Measurements from ENCODE around the gene ZNF555. TPM values are rescaled to one million over a fixed set of nuclear protein-coding genes. Genes with fewer than 3 reads are reported as not detected.
A peak's percentile ranks its signal among the peaks of the same experiment; 100 is the strongest.
"Not testable (repeated sequence)": the region's sequence is repeated elsewhere in the genome, so short reads cannot be mapped to it uniquely, and the experiment has no call there.

ZNF555 gene
- total RNA-seq, 2 donors from 2014 or later, result 5.0 to 6.9 TPM

DNA sequence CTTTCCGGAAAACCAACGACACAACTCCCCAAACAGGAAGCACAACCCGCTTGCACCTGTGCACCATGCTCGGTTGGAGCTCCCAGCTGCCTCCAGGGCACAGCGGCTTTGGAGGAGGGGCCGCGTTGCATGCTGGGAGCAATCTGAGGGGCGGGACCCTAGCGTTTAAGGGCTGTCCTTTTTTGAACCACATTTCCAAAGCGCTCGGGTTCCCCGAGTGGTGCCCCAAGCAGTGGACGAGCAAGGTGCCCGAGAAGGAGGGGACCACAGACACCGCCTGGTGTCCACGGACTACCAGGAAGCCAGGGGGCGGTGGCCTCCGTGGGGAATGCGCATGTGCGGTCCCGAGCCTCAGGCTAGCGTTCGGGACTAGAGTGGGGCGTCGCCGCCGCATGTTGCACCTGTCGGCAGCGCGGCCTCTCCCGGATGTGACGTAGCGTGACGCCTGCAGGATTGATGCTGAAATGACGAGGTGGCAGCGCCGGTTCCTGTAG is 47.5 kb downstream of the ZNF555 start:
- WGBS, result 72% methylated on average over 30 of the region's 37 CpGs
- no peak for DNase-seq (ENCODE audit: low spot score)
- Histone ChIP-seq H3K4me3 (peak overlapping the region in 1 of 2 donors; percentile 23), H3K27ac (no peak overlapping the region), H3K9me3 (no peaks in the 10 kb centered on the region), H3K36me3 (no peaks in the 10 kb centered on the region), H3K27me3 (replicated peaks; ENCODE audit: insufficient read depth) (no peaks in the 10 kb centered on the region), H3K4me1 (replicated peaks) (no peaks in the 10 kb centered on the region)
- TF ChIP-seq, protein P1, sequence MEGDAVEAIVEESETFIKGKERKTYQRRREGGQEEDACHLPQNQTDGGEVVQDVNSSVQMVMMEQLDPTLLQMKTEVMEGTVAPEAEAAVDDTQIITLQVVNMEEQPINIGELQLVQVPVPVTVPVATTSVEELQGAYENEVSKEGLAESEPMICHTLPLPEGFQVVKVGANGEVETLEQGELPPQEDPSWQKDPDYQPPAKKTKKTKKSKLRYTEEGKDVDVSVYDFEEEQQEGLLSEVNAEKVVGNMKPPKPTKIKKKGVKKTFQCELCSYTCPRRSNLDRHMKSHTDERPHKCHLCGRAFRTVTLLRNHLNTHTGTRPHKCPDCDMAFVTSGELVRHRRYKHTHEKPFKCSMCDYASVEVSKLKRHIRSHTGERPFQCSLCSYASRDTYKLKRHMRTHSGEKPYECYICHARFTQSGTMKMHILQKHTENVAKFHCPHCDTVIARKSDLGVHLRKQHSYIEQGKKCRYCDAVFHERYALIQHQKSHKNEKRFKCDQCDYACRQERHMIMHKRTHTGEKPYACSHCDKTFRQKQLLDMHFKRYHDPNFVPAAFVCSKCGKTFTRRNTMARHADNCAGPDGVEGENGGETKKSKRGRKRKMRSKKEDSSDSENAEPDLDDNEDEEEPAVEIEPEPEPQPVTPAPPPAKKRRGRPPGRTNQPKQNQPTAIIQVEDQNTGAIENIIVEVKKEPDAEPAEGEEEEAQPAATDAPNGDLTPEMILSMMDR (IDR thresholded peaks at IDR 0.05), result peak in 1 of 4 experiments; percentile 27
- no peak for TF ChIP-seq POLR2AphosphoS5 (IDR thresholded peaks at IDR 0.05)
- intact Hi-C loops (cut with DNase I), result no loop called here

DNA sequence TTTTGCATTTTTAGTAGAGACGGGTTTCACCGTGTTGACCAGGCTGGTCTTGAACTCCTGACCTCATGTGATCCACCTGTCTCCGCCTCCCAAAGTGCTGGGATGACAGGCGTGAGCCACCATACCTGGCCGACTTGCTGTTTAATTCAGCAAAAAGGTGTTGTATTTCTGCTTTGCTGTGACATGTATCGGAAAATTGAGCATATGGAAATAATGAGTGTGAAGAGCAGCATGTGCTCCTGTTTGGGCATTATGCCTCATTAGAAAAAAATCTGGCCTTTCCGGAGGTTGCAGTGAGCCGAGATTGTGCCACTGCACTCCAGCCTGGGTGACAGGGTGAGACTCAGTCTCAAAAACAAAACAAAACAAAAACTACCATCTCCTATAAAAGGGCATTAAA is 49.3 kb downstream of the ZNF555 start:
- H3K27me3 ChIP-seq (replicated peaks; ENCODE audit: insufficient read depth); DNase-seq (ENCODE audit: low spot score); H3K36me3 ChIP-seq; H3K4me3 ChIP-seq; intact Hi-C loops (cut with DNase I); H3K27ac ChIP-seq; H3K4me1 ChIP-seq (replicated peaks); H3K9me3 ChIP-seq: not testable (repeated sequence)
- WGBS, result 67% methylated on average over 8 of the region's 8 CpGs

DNA sequence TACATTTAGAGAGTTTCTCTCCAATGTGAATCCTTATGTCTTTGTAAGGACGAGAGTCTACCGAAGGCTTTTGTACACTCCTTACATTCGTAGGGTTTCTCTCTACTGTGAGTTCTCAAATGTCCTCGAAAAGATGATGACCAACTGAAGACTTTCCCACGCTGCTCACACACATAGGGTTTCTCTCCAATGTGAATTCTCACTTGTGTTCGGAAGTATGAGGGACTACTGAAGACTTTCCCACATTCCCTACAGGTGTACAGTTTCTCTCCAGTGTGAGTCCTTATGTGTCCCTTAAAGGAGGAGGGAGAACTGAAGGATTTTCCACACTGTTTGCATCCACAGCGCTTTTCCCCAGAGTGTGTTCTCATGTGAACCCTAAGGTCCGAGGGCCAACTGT is 55.4 kb downstream of the ZNF555 start:
- Histone ChIP-seq H3K27me3 (replicated peaks; ENCODE audit: insufficient read depth) (no peaks in the 10 kb centered on the region), H3K4me1 (replicated peaks) (no peaks in the 10 kb centered on the region), H3K36me3 (no peaks in the 10 kb centered on the region), H3K4me3 (no peak overlapping the region), H3K9me3 (no peaks in the 10 kb centered on the region), H3K27ac (no peak overlapping the region)
- DNase-seq (ENCODE audit: low spot score), result no peak
- WGBS, result 79% methylated on average over 8 of the region's 8 CpGs
- TF ChIP-seq POLR2A (IDR thresholded peaks at IDR 0.05) (no peak), POLR2AphosphoS5 (IDR thresholded peaks at IDR 0.05) (no peak)
- TF ChIP-seq, protein P1 (IDR thresholded peaks at IDR 0.05), result no peak
- intact Hi-C loops (cut with DNase I), result no loop called here

DNA sequence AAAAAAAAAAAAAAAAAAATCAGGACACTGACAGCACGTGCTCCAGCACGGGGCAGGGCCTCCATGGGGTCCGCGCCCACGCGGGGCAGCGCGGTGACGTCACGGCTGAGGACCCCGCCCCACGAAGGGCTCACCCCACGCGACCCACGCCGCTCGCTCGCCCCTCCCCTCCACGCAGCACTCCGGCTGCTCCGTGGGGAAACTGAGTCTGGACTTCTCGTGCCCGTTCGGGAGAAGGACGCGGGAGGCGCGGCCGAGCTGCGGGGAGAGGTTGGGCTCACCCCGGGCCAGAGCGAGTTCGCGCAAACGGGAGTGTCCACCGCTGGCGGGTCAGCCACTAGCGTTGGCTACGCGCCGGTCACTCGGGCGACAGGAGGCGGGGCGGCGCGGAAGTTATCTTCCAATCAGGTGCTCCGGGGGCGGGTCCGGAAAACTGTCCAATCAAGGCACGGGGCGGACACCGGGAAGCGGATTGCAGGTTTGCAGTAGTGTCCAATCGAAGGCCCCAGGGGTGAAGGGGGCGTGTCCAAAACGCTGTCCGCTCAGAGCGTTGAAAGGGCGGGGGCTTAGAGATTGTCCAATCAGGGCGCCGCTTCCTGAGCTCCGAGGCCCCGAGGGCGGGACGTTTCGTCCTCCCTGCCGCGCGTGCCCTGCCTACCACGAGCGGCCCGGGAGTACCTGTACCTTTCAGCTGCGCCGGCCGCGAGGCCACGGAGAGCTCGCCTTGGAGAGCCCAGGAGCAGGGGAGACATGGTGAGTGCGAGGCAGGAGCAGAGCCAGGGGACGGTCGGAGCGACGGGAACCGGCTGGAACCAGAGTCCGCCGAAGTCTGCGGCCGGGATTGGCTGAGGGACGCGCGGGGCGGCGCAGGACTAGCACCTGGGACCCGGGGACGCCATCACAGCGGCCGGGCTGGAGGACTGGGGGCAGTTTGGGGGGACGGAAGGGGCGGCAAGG is 59.3 kb downstream of the ZNF555 start, which contains the start of gene ZNF57:
TSS of gene ZNF57 (plus strand) at position 633 of the 957 bp plus-strand sequence. CDS start at position 751, 118 bp downstream.
- WGBS, result under 1% methylated on average over 76 of the region's 100 CpGs

DNA sequence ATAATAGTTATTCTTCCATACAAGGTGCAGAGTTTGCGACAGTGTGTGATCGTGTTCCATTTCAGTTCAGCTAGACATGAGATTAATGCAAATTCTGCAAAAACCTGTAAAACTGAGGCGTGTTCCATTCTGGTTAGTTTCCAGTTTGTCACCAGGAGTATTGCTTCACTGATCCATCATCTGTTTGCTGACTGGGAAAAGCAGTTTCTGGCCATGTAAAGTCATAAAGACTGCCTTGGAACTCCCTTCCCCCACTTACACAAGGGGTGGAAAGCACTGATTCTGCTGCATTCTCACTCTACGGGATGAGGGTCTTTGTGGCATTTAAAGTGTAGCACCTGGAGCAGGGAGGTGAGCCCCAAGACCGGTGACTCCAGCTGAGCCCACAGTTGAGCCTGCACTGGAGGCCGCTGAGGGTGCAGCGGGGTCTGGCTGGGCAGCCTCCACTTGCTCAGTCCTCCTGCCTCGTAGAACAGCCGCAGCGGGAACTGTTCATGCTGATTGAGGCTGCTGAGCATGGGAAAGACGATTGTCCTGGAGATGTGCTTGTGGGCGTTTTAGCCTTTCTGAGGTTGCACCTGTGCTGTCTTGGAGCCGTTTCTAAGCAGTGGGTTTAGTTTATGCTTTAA is 61.4 kb downstream of the ZNF555 start:
- 80% methylated on average over 12 of the region's 13 CpGs for WGBS
- TF ChIP-seq POLR2A (IDR thresholded peaks at IDR 0.05), result no peak
- peak; percentile 24 for TF ChIP-seq POLR2AphosphoS5 (IDR thresholded peaks at IDR 0.05)
- intact Hi-C loops (cut with DNase I), result no loop called here
- no peak for DNase-seq (ENCODE audit: low spot score)
- Histone ChIP-seq H3K36me3 (no peaks in the 10 kb centered on the region), H3K27me3 (replicated peaks; ENCODE audit: insufficient read depth) (no peaks in the 10 kb centered on the region), H3K4me1 (replicated peaks) (peaks cover 8% of the 10 kb centered on the region), H3K27ac (peak overlapping the region in 1 of 2 donors; percentile 15), H3K4me3 (no peak overlapping the region), H3K9me3 (no peaks in the 10 kb centered on the region)

More for the DNA sequence above, 59.3 kb downstream of the ZNF555 start, which contains the start of gene ZNF57:
- no peaks in the 10 kb centered on the region for H3K9me3 ChIP-seq
- H3K27ac ChIP-seq, result peak within 1 kb of the TSS; percentile 73 to 87
- TF ChIP-seq POLR2AphosphoS5 (IDR thresholded peaks at IDR 0.05) (peak; percentile 90), POLR2A (IDR thresholded peaks at IDR 0.05) (peak; percentile 62)
- TF ChIP-seq, protein P1 (IDR thresholded peaks at IDR 0.05), result peak in 2 of 4 experiments; percentile 10 to 23
- intact Hi-C loops (cut with DNase I), result no loop called here
- H3K4me1 ChIP-seq (replicated peaks), result peaks cover 8% of the 10 kb centered on the region
- H3K27me3 ChIP-seq (replicated peaks; ENCODE audit: insufficient read depth), result no peaks in the 10 kb centered on the region
- H3K36me3 ChIP-seq, result no peaks in the 10 kb centered on the region
- peak within 1 kb of the TSS; percentile 56 to 82 for H3K4me3 ChIP-seq
- DNase-seq (ENCODE audit: low spot score), result peak; percentile 100

DNA sequence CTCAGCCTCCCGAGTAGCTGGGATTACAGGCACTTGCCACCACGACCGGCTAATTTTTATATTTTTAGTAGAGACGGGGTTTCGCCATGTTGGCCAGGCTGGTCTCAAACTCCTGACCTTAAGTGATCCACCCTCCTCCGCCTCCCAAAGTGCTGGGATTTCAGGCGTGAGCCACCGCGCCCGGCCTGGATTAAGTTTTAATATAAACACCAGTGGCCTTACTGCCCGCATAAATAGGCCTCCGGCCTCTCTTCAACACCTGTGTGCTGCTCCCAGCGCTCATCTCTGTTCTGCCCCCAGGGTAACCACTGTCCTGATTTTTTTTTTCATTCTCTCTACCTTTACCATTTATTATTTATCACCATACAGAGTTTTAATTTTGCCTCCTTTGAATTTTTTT is 62.1 kb downstream of the ZNF555 start:
- H3K27ac ChIP-seq; intact Hi-C loops (cut with DNase I); DNase-seq (ENCODE audit: low spot score); H3K4me1 ChIP-seq (replicated peaks); H3K9me3 ChIP-seq; H3K36me3 ChIP-seq; H3K4me3 ChIP-seq; H3K27me3 ChIP-seq (replicated peaks; ENCODE audit: insufficient read depth): not testable (repeated sequence)
- 92% methylated on average over 13 of the region's 13 CpGs for WGBS

All from prostate gland (tissue), 2 donors.